ENCODE measurements around the gene UTP18.

Gene UTP18

DNA sequence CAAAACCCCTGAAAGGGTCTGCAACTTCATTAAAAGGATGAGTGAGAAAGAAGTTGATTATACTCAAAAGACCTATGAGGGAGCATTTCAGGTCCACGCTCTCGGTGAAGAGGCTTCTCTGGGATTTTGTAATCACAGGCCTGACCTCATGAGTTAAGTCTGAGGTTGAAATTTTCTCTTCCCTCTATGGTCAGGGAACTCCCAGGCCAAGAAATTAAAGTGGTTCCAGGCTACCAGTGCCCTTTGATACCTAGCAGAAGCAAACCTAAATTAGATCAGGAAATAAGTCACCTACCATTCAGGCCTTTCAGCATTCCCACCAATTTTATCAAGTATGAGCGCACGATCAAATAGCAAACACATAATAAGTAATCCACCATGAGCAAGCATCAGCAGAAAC is 28.3 kb upstream of the UTP18 start:
- H3K27ac ChIP-seq (ENCODE audit: low read depth, low read length), result no peak overlapping the region
- H3K9ac ChIP-seq (ENCODE audit: low read length in 5 of 5), result no peak overlapping the region
- H3K4me1 ChIP-seq (ENCODE audit: control insufficient read depth in 5 of 5, insufficient read depth in 5 of 5, low read length in 5 of 5), result peaks cover 0 to 9% (median 2%) of the 10 kb centered on the region in 5 donors

GRCh38 chr17:51234162-51234561 is 26.2 kb upstream of the UTP18 start:
- Histone ChIP-seq H3K27ac (ENCODE audit: low read depth, low read length) (no peak overlapping the region), H3K36me3 (ENCODE audit: control insufficient read depth in 5 of 5, insufficient read depth in 5 of 5, low read length in 5 of 5) (no peaks in the 10 kb centered on the region), H3K9me3 (ENCODE audit: control insufficient read depth in 5 of 5, low read length in 5 of 5) (no peaks in the 10 kb centered on the region), H3K9ac (ENCODE audit: low read length in 5 of 5) (no peak overlapping the region), H3K4me1 (ENCODE audit: control insufficient read depth in 5 of 5, insufficient read depth in 5 of 5, low read length in 5 of 5) (peaks cover 0 to 3% (median 0%) of the 10 kb centered on the region in 5 donors), H3K4me3 (ENCODE audit: low read depth in 1 of 5, low read length in 5 of 5) (no peak overlapping the region), H3K27me3 (ENCODE audit: control insufficient read depth in 5 of 5, insufficient read depth in 4 of 5, low read length in 5 of 5) (no peaks in the 10 kb centered on the region)

More for the DNA sequence above, 28.3 kb upstream of the UTP18 start:
- Histone ChIP-seq H3K4me3 (ENCODE audit: low read depth in 1 of 5, low read length in 5 of 5) (no peak overlapping the region), H3K27me3 (ENCODE audit: control insufficient read depth in 5 of 5, insufficient read depth in 4 of 5, low read length in 5 of 5) (no peaks in the 10 kb centered on the region), H3K9me3 (ENCODE audit: control insufficient read depth in 5 of 5, low read length in 5 of 5) (no peaks in the 10 kb centered on the region), H3K36me3 (ENCODE audit: control insufficient read depth in 5 of 5, insufficient read depth in 5 of 5, low read length in 5 of 5) (no peaks in the 10 kb centered on the region)

GRCh38 chr17:51238255-51238887 is 22.0 kb upstream of the UTP18 start:
- H3K27ac ChIP-seq (ENCODE audit: low read depth, low read length), result no peak overlapping the region
- no peak overlapping the region for H3K4me3 ChIP-seq (ENCODE audit: low read depth in 1 of 5, low read length in 5 of 5)
- H3K9me3 ChIP-seq (ENCODE audit: control insufficient read depth in 5 of 5, low read length in 5 of 5), result no peaks in the 10 kb centered on the region
- no peaks in the 10 kb centered on the region for H3K36me3 ChIP-seq (ENCODE audit: control insufficient read depth in 5 of 5, insufficient read depth in 5 of 5, low read length in 5 of 5)
- H3K27me3 ChIP-seq (ENCODE audit: control insufficient read depth in 5 of 5, insufficient read depth in 4 of 5, low read length in 5 of 5), result no peaks in the 10 kb centered on the region
- H3K4me1 ChIP-seq (ENCODE audit: control insufficient read depth in 5 of 5, insufficient read depth in 5 of 5, low read length in 5 of 5), result no peaks in the 10 kb centered on the region
- no peak overlapping the region for H3K9ac ChIP-seq (ENCODE audit: low read length in 5 of 5)

- Histone ChIP-seq H3K4me3 (ENCODE audit: low read depth in 1 of 5, low read length in 5 of 5) (no peak overlapping the region), H3K27ac (ENCODE audit: low read depth, low read length) (no peak overlapping the region), H3K9ac (ENCODE audit: low read length in 5 of 5) (no peak overlapping the region), H3K9me3 (ENCODE audit: control insufficient read depth in 5 of 5, low read length in 5 of 5) (no peaks in the 10 kb centered on the region), H3K4me1 (ENCODE audit: control insufficient read depth in 5 of 5, insufficient read depth in 5 of 5, low read length in 5 of 5) (no peaks in the 10 kb centered on the region), H3K36me3 (ENCODE audit: control insufficient read depth in 5 of 5, insufficient read depth in 5 of 5, low read length in 5 of 5) (no peaks in the 10 kb centered on the region), H3K27me3 (ENCODE audit: control insufficient read depth in 5 of 5, insufficient read depth in 4 of 5, low read length in 5 of 5) (no peaks in the 10 kb centered on the region)
Measured at GRCh38 chr17:51240275-51240674, 20.1 kb upstream of the UTP18 start.

DNA sequence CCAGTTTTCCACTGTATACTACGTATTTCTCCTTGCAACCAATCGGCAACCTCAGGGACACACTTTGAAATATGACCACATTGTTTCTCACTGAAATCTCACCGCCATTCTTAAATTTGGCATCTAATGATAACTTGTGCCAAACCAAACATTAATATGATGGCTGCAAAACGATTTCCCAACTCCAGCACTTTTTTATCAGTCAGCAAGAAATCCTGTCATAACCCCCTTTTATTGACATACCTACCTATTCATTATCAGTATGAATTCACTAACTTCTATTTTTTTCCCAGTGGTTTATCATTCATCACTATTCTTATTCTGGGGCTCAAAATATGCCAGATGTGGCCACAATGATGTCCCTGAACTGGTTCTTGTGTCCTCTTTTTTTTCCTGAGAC is 16.3 kb upstream of the UTP18 start:
- no peak overlapping the region for H3K4me3 ChIP-seq (ENCODE audit: low read depth in 1 of 5, low read length in 5 of 5)
- H3K9me3 ChIP-seq (ENCODE audit: control insufficient read depth in 5 of 5, low read length in 5 of 5), result no peaks in the 10 kb centered on the region
- H3K27ac ChIP-seq (ENCODE audit: low read depth, low read length), result no peak overlapping the region
- H3K27me3 ChIP-seq (ENCODE audit: control insufficient read depth in 5 of 5, insufficient read depth in 4 of 5, low read length in 5 of 5), result no peaks in the 10 kb centered on the region
- H3K4me1 ChIP-seq (ENCODE audit: control insufficient read depth in 5 of 5, insufficient read depth in 5 of 5, low read length in 5 of 5), result no peaks in the 10 kb centered on the region
- no peak overlapping the region for H3K9ac ChIP-seq (ENCODE audit: low read length in 5 of 5)
- no peaks in the 10 kb centered on the region for H3K36me3 ChIP-seq (ENCODE audit: control insufficient read depth in 5 of 5, insufficient read depth in 5 of 5, low read length in 5 of 5)

DNA sequence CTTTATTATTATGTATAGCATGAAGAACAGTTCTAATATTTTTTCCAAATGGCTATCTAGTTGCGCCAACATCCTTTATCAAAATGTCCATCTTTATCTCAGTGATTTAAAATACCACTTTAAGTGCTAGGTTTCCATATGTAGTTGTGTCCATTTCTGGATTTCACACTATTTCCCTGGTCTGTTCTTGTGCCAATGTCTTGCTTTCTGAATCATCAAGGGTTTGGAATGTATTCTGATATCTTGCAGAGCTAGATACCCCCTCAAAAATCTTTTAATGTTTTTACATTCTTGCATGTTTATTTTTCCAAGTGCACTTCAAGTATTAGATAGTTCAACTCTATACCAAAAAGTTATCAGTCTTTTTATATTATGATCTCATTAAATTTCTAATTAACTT is 14.8 kb upstream of the UTP18 start:
- Histone ChIP-seq H3K9me3 (ENCODE audit: control insufficient read depth in 5 of 5, low read length in 5 of 5) (no peaks in the 10 kb centered on the region), H3K9ac (ENCODE audit: low read length in 5 of 5) (no peak overlapping the region), H3K36me3 (ENCODE audit: control insufficient read depth in 5 of 5, insufficient read depth in 5 of 5, low read length in 5 of 5) (no peaks in the 10 kb centered on the region), H3K4me3 (ENCODE audit: low read depth in 1 of 5, low read length in 5 of 5) (no peak overlapping the region), H3K27ac (ENCODE audit: low read depth, low read length) (no peak overlapping the region), H3K27me3 (ENCODE audit: control insufficient read depth in 5 of 5, insufficient read depth in 4 of 5, low read length in 5 of 5) (no peaks in the 10 kb centered on the region), H3K4me1 (ENCODE audit: control insufficient read depth in 5 of 5, insufficient read depth in 5 of 5, low read length in 5 of 5) (no peaks in the 10 kb centered on the region)

- Histone ChIP-seq H3K27me3 (ENCODE audit: control insufficient read depth in 5 of 5, insufficient read depth in 4 of 5, low read length in 5 of 5) (no peaks in the 10 kb centered on the region), H3K9ac (ENCODE audit: low read length in 5 of 5) (no peak overlapping the region), H3K4me3 (ENCODE audit: low read depth in 1 of 5, low read length in 5 of 5) (no peak overlapping the region), H3K9me3 (ENCODE audit: control insufficient read depth in 5 of 5, low read length in 5 of 5) (no peaks in the 10 kb centered on the region), H3K36me3 (ENCODE audit: control insufficient read depth in 5 of 5, insufficient read depth in 5 of 5, low read length in 5 of 5) (peaks cover 0 to 12% (median 2%) of the 10 kb centered on the region in 5 donors), H3K27ac (ENCODE audit: low read depth, low read length) (no peak overlapping the region), H3K4me1 (ENCODE audit: control insufficient read depth in 5 of 5, insufficient read depth in 5 of 5, low read length in 5 of 5) (no peaks in the 10 kb centered on the region)
Measured at GRCh38 chr17:51250314-51250840, 10.0 kb upstream of the UTP18 start.

DNA sequence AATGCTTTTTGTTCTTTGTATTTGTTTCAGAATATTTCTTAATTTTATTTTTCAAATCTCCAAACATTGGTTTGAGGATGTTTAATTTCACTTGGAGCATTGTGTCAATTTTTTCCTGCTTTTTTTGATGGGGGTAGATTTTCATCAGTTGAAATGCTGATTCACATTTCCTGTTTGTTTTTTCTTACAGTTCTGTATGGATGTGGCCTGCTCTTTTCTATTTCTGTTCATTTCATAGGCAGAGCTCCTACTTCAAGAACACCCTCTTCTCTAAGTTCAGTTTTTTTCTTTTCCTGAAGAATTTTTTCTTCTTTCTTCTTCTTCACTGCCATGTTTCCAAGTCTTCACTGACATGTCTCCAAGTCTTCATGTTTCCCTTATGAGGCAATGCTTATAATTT is 9.3 kb upstream of the UTP18 start:
- H3K27me3 ChIP-seq (ENCODE audit: control insufficient read depth in 5 of 5, insufficient read depth in 4 of 5, low read length in 5 of 5), result no peaks in the 10 kb centered on the region
- no peak overlapping the region for H3K4me3 ChIP-seq (ENCODE audit: low read depth in 1 of 5, low read length in 5 of 5)
- H3K9me3 ChIP-seq (ENCODE audit: control insufficient read depth in 5 of 5, low read length in 5 of 5), result no peaks in the 10 kb centered on the region
- H3K9ac ChIP-seq (ENCODE audit: low read length in 5 of 5), result no peak overlapping the region
- peaks cover 0 to 14% (median 4%) of the 10 kb centered on the region in 5 donors for H3K36me3 ChIP-seq (ENCODE audit: control insufficient read depth in 5 of 5, insufficient read depth in 5 of 5, low read length in 5 of 5)
- H3K27ac ChIP-seq (ENCODE audit: low read depth, low read length), result no peak overlapping the region
- H3K4me1 ChIP-seq (ENCODE audit: control insufficient read depth in 5 of 5, insufficient read depth in 5 of 5, low read length in 5 of 5), result no peaks in the 10 kb centered on the region

- no peak overlapping the region for H3K27ac ChIP-seq (ENCODE audit: low read depth, low read length)
- H3K4me1 ChIP-seq (ENCODE audit: control insufficient read depth in 5 of 5, insufficient read depth in 5 of 5, low read length in 5 of 5), result peaks cover 5 to 29% (median 19%) of the 10 kb centered on the region in 5 donors
- no peak overlapping the region for H3K9ac ChIP-seq (ENCODE audit: low read length in 5 of 5)
- no peak overlapping the region for H3K4me3 ChIP-seq (ENCODE audit: low read depth in 1 of 5, low read length in 5 of 5)
- H3K27me3 ChIP-seq (ENCODE audit: control insufficient read depth in 5 of 5, insufficient read depth in 4 of 5, low read length in 5 of 5), result peaks cover 0 to 4% (median 0%) of the 10 kb centered on the region in 5 donors
- no peaks in the 10 kb centered on the region for H3K9me3 ChIP-seq (ENCODE audit: control insufficient read depth in 5 of 5, low read length in 5 of 5)
- peaks cover 0 to 17% (median 4%) of the 10 kb centered on the region in 5 donors for H3K36me3 ChIP-seq (ENCODE audit: control insufficient read depth in 5 of 5, insufficient read depth in 5 of 5, low read length in 5 of 5)
Measured at GRCh38 chr17:51255673-51256072, 4.7 kb upstream of the UTP18 start.

DNA sequence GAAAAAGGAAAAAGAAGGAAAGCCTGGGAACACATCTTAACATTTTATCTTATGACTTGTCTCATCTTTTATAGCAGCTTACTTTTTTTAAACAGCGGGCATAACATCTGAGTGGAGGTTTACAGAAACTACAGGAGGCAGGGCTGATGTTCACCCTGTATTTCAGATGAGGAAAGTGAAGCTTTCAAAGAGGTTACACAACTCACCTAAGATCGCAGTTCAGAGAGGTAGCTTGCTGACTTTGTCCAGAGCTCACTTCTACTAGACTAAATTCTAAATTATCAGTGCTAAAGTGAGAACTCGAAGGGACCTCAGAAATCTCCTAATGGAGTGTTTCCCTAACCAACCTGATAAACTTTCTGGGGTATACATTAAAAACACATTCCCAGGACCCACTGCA is 4.2 kb upstream of the UTP18 start:
- Histone ChIP-seq H3K36me3 (ENCODE audit: control insufficient read depth in 5 of 5, insufficient read depth in 5 of 5, low read length in 5 of 5) (peaks cover 0 to 17% (median 4%) of the 10 kb centered on the region in 5 donors), H3K9me3 (ENCODE audit: control insufficient read depth in 5 of 5, low read length in 5 of 5) (no peaks in the 10 kb centered on the region), H3K27me3 (ENCODE audit: control insufficient read depth in 5 of 5, insufficient read depth in 4 of 5, low read length in 5 of 5) (peaks cover 0 to 4% (median 0%) of the 10 kb centered on the region in 5 donors), H3K4me1 (ENCODE audit: control insufficient read depth in 5 of 5, insufficient read depth in 5 of 5, low read length in 5 of 5) (peaks cover 5 to 31% (median 22%) of the 10 kb centered on the region in 5 donors), H3K4me3 (ENCODE audit: low read depth in 1 of 5, low read length in 5 of 5) (no peak overlapping the region), H3K9ac (ENCODE audit: low read length in 5 of 5) (no peak overlapping the region), H3K27ac (ENCODE audit: low read depth, low read length) (no peak overlapping the region)
